Neural progenitor cell (in vitro differentiated cells): ENCODE results near the gene AFF2. TPM values are rescaled to one million over a fixed set of nuclear protein-coding genes. Genes with fewer than 3 reads are reported as not detected.
A peak's percentile ranks its signal among the peaks of the same experiment; 100 is the strongest.

Experiments
- DNase-seq: peaks from one replicate; pipeline ENCODE4 v3.0.0-alpha.2; 2016; ENCODE audit warnings: low spot score
- H2AFZ ChIP-seq: fragments of 200-600 bp; sonication (generic); replicated peaks from 2 replicates; pipeline ENCODE4 v1.6.1; 2016; ENCODE audit warnings: antibody characterized with exemption
- H3F3A ChIP-seq: fragments of 200-600 bp; sonication (generic); 2 replicates; pipeline ENCODE4 v1.6.1; 2016; ENCODE audit warnings: antibody characterized with exemption, low read depth
- H3K27ac ChIP-seq: fragments of 200-600 bp; sonication (generic); 2 replicates; pipeline ENCODE4 v1.5.1; 2016; ENCODE audit warnings: mild to moderate bottlenecking
- H3K27me3 ChIP-seq: fragments of 200-600 bp; sonication (generic); 2 replicates; pipeline ENCODE4 v1.6.1; 2016; ENCODE audit warnings: mild to moderate bottlenecking, moderate library complexity
- H3K36me3 ChIP-seq: fragments of 200-600 bp; sonication (generic); 2 replicates; pipeline ENCODE4 v1.5.1; 2016
- H3K4me1 ChIP-seq: fragments of 200-600 bp; sonication (generic); 2 replicates; pipeline ENCODE4 v1.6.1; 2016; ENCODE audit warnings: mixed run types
- H3K4me2 ChIP-seq: fragments of 200-600 bp; sonication (generic); 2 replicates; pipeline ENCODE4 v1.6.1; 2016
- H3K4me3 ChIP-seq: fragments of 200-600 bp; sonication (generic); 2 replicates; pipeline ENCODE4 v1.5.1; 2016
- H3K79me2 ChIP-seq: fragments of 200-600 bp; sonication (generic); 2 replicates; pipeline ENCODE4 v1.6.1; 2016; ENCODE audit warnings: low read depth
- H3K9ac ChIP-seq: fragments of 200-600 bp; sonication (generic); 2 replicates; pipeline ENCODE4 v1.6.1; 2016
- H3K9me3 ChIP-seq: fragments of 200-600 bp; sonication (generic); 2 replicates; pipeline ENCODE4 v1.5.1; 2016; ENCODE audit warnings: low read depth
- H4K20me1 ChIP-seq: fragments of 200-600 bp; sonication (generic); 2 replicates; pipeline ENCODE4 v1.6.1; 2016; ENCODE audit warnings: low read depth
- H3K27ac Mint-ChIP-seq: 3 replicates; pipeline ENCODE4 v1.8.0; 2021; ENCODE audit warnings: mixed read lengths
- H3K27me3 Mint-ChIP-seq: 2 replicates; pipeline ENCODE4 v1.8.0; 2022; ENCODE audit warnings: low read depth, mild to moderate bottlenecking, inconsistent platforms, moderate library complexity, mixed read lengths; ENCODE audit not compliant: insufficient read depth
- H3K36me3 Mint-ChIP-seq: 3 replicates; pipeline ENCODE4 v1.8.0; 2021; ENCODE audit warnings: mixed read lengths
- H3K4me1 Mint-ChIP-seq: 3 replicates; pipeline ENCODE4 v1.8.0; 2021; ENCODE audit warnings: mixed read lengths
- H3K4me3 Mint-ChIP-seq: 3 replicates; pipeline ENCODE4 v1.8.0; 2021; ENCODE audit warnings: mild to moderate bottlenecking, moderate library complexity, mixed read lengths
- H3K9me3 Mint-ChIP-seq: 3 replicates; pipeline ENCODE4 v1.8.0; 2020; ENCODE audit warnings: mixed read lengths
- EZH2 ChIP-seq: fragments of 200-600 bp; sonication (generic); IDR thresholded peaks from 2 replicates; pipeline ENCODE4 v1.6.1; 2017; ENCODE audit warnings: antibody characterized with exemption, mild to moderate bottlenecking, moderate library complexity
- EZH2phosphoT487 ChIP-seq: fragments of 200-600 bp; sonication (generic); IDR thresholded peaks from 2 replicates; pipeline ENCODE4 v1.6.1; 2017; ENCODE audit warnings: antibody characterized with exemption
- total RNA-seq: library from RNA; depleted of rRNA; stranded (reverse); fragments of >200 nt; gene quantifications from 2 replicates; pipeline ENCODE4 v1.2.3, GENCODE V29; 2015; ENCODE audit warnings: low replicate concordance
- TF ChIP-seq, protein P1 (sequence below): fragments of 200-600 bp; sonication (generic); IDR thresholded peaks from 2 replicates; pipeline ENCODE4 v1.5.1; 2017; ENCODE audit warnings: antibody characterized with exemption, mild to moderate bottlenecking

AFF2 gene
- total RNA-seq, 1 donor from 2014 or later = 13.5 TPM

- Histone ChIP-seq H3K36me3 (no peaks in the 10 kb centered on the region), H4K20me1 (no peaks in the 10 kb centered on the region), H3K9ac (no peak overlapping the region), H3K4me2 (no peak overlapping the region), H3F3A (peaks cover 2% of the 10 kb centered on the region), H3K79me2 (no peaks in the 10 kb centered on the region), H3K27ac (no peak overlapping the region), H3K4me1 (peaks cover 21% of the 10 kb centered on the region), H2AFZ (no peak overlapping the region), H3K9me3 (peaks cover 3% of the 10 kb centered on the region), H3K4me3 (no peak overlapping the region), H3K27me3 (no peaks in the 10 kb centered on the region)
- no peak overlapping the region for H3K27ac Mint-ChIP-seq
- no peak for DNase-seq
- H3K36me3 Mint-ChIP-seq = no peaks in the 10 kb centered on the region
- no peak overlapping the region for H3K4me3 Mint-ChIP-seq
- H3K27me3 Mint-ChIP-seq = no peaks in the 10 kb centered on the region
- TF ChIP-seq, protein P1, sequence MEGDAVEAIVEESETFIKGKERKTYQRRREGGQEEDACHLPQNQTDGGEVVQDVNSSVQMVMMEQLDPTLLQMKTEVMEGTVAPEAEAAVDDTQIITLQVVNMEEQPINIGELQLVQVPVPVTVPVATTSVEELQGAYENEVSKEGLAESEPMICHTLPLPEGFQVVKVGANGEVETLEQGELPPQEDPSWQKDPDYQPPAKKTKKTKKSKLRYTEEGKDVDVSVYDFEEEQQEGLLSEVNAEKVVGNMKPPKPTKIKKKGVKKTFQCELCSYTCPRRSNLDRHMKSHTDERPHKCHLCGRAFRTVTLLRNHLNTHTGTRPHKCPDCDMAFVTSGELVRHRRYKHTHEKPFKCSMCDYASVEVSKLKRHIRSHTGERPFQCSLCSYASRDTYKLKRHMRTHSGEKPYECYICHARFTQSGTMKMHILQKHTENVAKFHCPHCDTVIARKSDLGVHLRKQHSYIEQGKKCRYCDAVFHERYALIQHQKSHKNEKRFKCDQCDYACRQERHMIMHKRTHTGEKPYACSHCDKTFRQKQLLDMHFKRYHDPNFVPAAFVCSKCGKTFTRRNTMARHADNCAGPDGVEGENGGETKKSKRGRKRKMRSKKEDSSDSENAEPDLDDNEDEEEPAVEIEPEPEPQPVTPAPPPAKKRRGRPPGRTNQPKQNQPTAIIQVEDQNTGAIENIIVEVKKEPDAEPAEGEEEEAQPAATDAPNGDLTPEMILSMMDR = no peak
- TF ChIP-seq EZH2phosphoT487 (no peak), EZH2 (no peak)
- H3K4me1 Mint-ChIP-seq = peaks cover 28% of the 10 kb centered on the region
- H3K9me3 Mint-ChIP-seq = no peaks in the 10 kb centered on the region
These were observed 356.1 kb downstream of the AFF2 start for GRCh38 chrX:148856505-148856904.

GRCh38 chrX:148865277-148866210 is 365.1 kb downstream of the AFF2 start:
- peaks cover 19% of the 10 kb centered on the region for H3K4me1 Mint-ChIP-seq
- Histone ChIP-seq H3K4me2 (peak overlapping the region; percentile 43), H3F3A (peaks cover 23% of the 10 kb centered on the region), H2AFZ (no peak overlapping the region), H3K36me3 (no peaks in the 10 kb centered on the region), H3K4me3 (no peak overlapping the region), H3K79me2 (no peaks in the 10 kb centered on the region), H3K27me3 (no peaks in the 10 kb centered on the region), H4K20me1 (no peaks in the 10 kb centered on the region), H3K9ac (no peak overlapping the region), H3K27ac (peak overlapping the region; percentile 82), H3K4me1 (peaks cover 45% of the 10 kb centered on the region), H3K9me3 (no peaks in the 10 kb centered on the region)
- H3K27me3 Mint-ChIP-seq = no peaks in the 10 kb centered on the region
- TF ChIP-seq, protein P1 = peak; percentile 19
- TF ChIP-seq EZH2phosphoT487 = no peak
- no peaks in the 10 kb centered on the region for H3K36me3 Mint-ChIP-seq
- H3K27ac Mint-ChIP-seq = no peak overlapping the region
- no peak overlapping the region for H3K4me3 Mint-ChIP-seq
- peak; percentile 71 for DNase-seq
- H3K9me3 Mint-ChIP-seq = no peaks in the 10 kb centered on the region

- Mint-ChIP-seq H3K9me3 (no peaks in the 10 kb centered on the region), H3K27ac (no peak overlapping the region), H3K4me3 (no peak overlapping the region), H3K36me3 (no peaks in the 10 kb centered on the region), H3K27me3 (no peaks in the 10 kb centered on the region), H3K4me1 (peaks cover 12% of the 10 kb centered on the region)
- no peak overlapping the region for H3K4me2 ChIP-seq
- no peak overlapping the region for H3K27ac ChIP-seq
- H3K27me3 ChIP-seq = no peaks in the 10 kb centered on the region
- no peaks in the 10 kb centered on the region for H3K9me3 ChIP-seq
- DNase-seq = no peak
- H4K20me1 ChIP-seq = no peaks in the 10 kb centered on the region
- H3K4me1 ChIP-seq = peaks cover 25% of the 10 kb centered on the region
- TF ChIP-seq, protein P1 = no peak
- TF ChIP-seq EZH2phosphoT487 (no peak), EZH2 (no peak)
- H2AFZ ChIP-seq = no peak overlapping the region
- H3K4me3 ChIP-seq = no peak overlapping the region
- peaks cover 19% of the 10 kb centered on the region for H3F3A ChIP-seq
- H3K9ac ChIP-seq = no peak overlapping the region
- no peaks in the 10 kb centered on the region for H3K36me3 ChIP-seq
- H3K79me2 ChIP-seq = no peaks in the 10 kb centered on the region
These were observed 367.2 kb downstream of the AFF2 start for GRCh38 chrX:148867596-148867995.
